Measurements from ENCODE around the gene DENND4C.
"Not testable (repeated sequence)": the region's sequence is repeated elsewhere in the genome, so short reads cannot be mapped to it uniquely, and the experiment has no call there.

The DENND4C gene

GRCh38 chr9:19230355-19231125, at the start of gene DENND4C:
Gene DENND4C, plus strand, starts transcription at chr9:19230693. Its CDS starts 45,482 bp downstream, at chr9:19276175.
- DNase-seq, result peak; percentile 96

- no peak for DNase-seq
These were observed 49.5 kb upstream of the DENND4C start for GRCh38 chr9:19180991-19181390.

- no peak for DNase-seq
These were observed 48.9 kb upstream of the DENND4C start for GRCh38 chr9:19181561-19181960.

GRCh38 chr9:19184144-19184917, 46.2 kb upstream of the DENND4C start:
- peak; percentile 14 for DNase-seq

GRCh38 chr9:19185191-19185590, 45.3 kb upstream of the DENND4C start:
- DNase-seq, result no peak

- no peak for DNase-seq
These were observed 44.3 kb upstream of the DENND4C start for GRCh38 chr9:19186232-19186631.

- DNase-seq, result no peak
These were observed 41.7 kb upstream of the DENND4C start for GRCh38 chr9:19188771-19189170.

- DNase-seq, result no peak
These were observed 38.1 kb upstream of the DENND4C start for GRCh38 chr9:19192202-19193028.

GRCh38 chr9:19193029-19193324, 37.5 kb upstream of the DENND4C start:
- no peak for DNase-seq

GRCh38 chr9:19193358-19193973, 37.0 kb upstream of the DENND4C start:
- not testable (repeated sequence) for DNase-seq

- DNase-seq, result no peak
These were observed 32.1 kb upstream of the DENND4C start for GRCh38 chr9:19198406-19198805.

GRCh38 chr9:19199012-19199411, 31.5 kb upstream of the DENND4C start:
- DNase-seq, result no peak

- DNase-seq, result no peak
These were observed 30.3 kb upstream of the DENND4C start for GRCh38 chr9:19200229-19200628.

GRCh38 chr9:19201899-19202891, 28.3 kb upstream of the DENND4C start:
- DNase-seq, result no peak

- no peak for DNase-seq
These were observed 27.4 kb upstream of the DENND4C start for GRCh38 chr9:19203058-19203457.

- no peak for DNase-seq
These were observed 21.8 kb upstream of the DENND4C start for GRCh38 chr9:19208653-19209052.

- DNase-seq, result no peak
These were observed 21.3 kb upstream of the DENND4C start for GRCh38 chr9:19209188-19209587.

- no peak for DNase-seq
These were observed 16.7 kb upstream of the DENND4C start for GRCh38 chr9:19213823-19214222.

GRCh38 chr9:19216466-19216865, 14.0 kb upstream of the DENND4C start:
- no peak for DNase-seq

- DNase-seq, result no peak
These were observed 9.2 kb upstream of the DENND4C start for GRCh38 chr9:19221326-19221725.

GRCh38 chr9:19223724-19224123, 6.8 kb upstream of the DENND4C start:
- no peak for DNase-seq

GRCh38 chr9:19224563-19224962, 5.9 kb upstream of the DENND4C start:
- no peak for DNase-seq
